ENCODE data around the gene ADGRD1. TPM values are rescaled to one million over a fixed set of nuclear protein-coding genes. Genes with fewer than 3 reads are reported as not detected.

The ADGRD1 gene
- total and polyA plus RNA-seq, 12 donors = 0.87 to 6.0 (median 1.6) TPM

- Histone ChIP-seq H3K36me3 (replicated peaks in 1 of 2) (no peaks in the 10 kb centered on the region), H3K4me3 (no peak overlapping the region), H3K27ac (no peak overlapping the region), H3K4me1 (replicated peaks in 1 of 2) (no peaks in the 10 kb centered on the region), H3K9me3 (replicated peaks in 1 of 3) (no peaks in the 10 kb centered on the region), H3K27me3 (no peaks in the 10 kb centered on the region)
- intact Hi-C loops (cut with DNase I) = no loop called here
- WGBS, 4 donors = 60 to 84% (median 66%) methylated on average over 12 to 21 of the region's 21 CpGs
- peak in 2 of 7 donors; percentile 5 to 23 for DNase-seq
- no peak for TF ChIP-seq POLR2A (IDR thresholded peaks at IDR 0.05)
- TF ChIP-seq, protein P1, sequence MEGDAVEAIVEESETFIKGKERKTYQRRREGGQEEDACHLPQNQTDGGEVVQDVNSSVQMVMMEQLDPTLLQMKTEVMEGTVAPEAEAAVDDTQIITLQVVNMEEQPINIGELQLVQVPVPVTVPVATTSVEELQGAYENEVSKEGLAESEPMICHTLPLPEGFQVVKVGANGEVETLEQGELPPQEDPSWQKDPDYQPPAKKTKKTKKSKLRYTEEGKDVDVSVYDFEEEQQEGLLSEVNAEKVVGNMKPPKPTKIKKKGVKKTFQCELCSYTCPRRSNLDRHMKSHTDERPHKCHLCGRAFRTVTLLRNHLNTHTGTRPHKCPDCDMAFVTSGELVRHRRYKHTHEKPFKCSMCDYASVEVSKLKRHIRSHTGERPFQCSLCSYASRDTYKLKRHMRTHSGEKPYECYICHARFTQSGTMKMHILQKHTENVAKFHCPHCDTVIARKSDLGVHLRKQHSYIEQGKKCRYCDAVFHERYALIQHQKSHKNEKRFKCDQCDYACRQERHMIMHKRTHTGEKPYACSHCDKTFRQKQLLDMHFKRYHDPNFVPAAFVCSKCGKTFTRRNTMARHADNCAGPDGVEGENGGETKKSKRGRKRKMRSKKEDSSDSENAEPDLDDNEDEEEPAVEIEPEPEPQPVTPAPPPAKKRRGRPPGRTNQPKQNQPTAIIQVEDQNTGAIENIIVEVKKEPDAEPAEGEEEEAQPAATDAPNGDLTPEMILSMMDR (IDR thresholded peaks at IDR 0.05) = no peak
These were observed 139.3 kb downstream of the ADGRD1 start for GRCh38 chr12:131092901-131093603.

GRCh38 chr12:131093604-131093955, 139.9 kb downstream of the ADGRD1 start:
- H3K4me3 ChIP-seq = no peak overlapping the region
- no peak overlapping the region for H3K27ac ChIP-seq
- peak in 2 of 7 donors; percentile 3 to 36 for DNase-seq
- H3K27me3 ChIP-seq = no peaks in the 10 kb centered on the region
- TF ChIP-seq POLR2A (IDR thresholded peaks at IDR 0.05) = no peak
- TF ChIP-seq, protein P1 (IDR thresholded peaks at IDR 0.05) = no peak
- intact Hi-C loops (cut with DNase I) = no loop called here
- no peaks in the 10 kb centered on the region for H3K4me1 ChIP-seq (replicated peaks in 1 of 2)
- no peaks in the 10 kb centered on the region for H3K36me3 ChIP-seq (replicated peaks in 1 of 2)
- H3K9me3 ChIP-seq (replicated peaks in 1 of 3) = no peaks in the 10 kb centered on the region
- WGBS, 4 donors = 0 to 83% (median 69%) methylated on average over 1 to 5 of the region's 5 CpGs

GRCh38 chr12:131093971-131094830, 140.5 kb downstream of the ADGRD1 start:
- intact Hi-C loops (cut with DNase I) = no loop called here
- no peak overlapping the region for H3K27ac ChIP-seq
- TF ChIP-seq, protein P1 (IDR thresholded peaks at IDR 0.05) = no peak
- no peak for TF ChIP-seq POLR2A (IDR thresholded peaks at IDR 0.05)

More at GRCh38 chr12:131093971-131094830, 140.5 kb downstream of the ADGRD1 start:
- Histone ChIP-seq H3K27me3 (no peaks in the 10 kb centered on the region), H3K4me1 (replicated peaks in 1 of 2) (no peaks in the 10 kb centered on the region), H3K4me3 (no peak overlapping the region), H3K36me3 (replicated peaks in 1 of 2) (no peaks in the 10 kb centered on the region), H3K9me3 (replicated peaks in 1 of 3) (no peaks in the 10 kb centered on the region)
- 79 to 87% (median 83%) methylated on average over 7 to 11 of the region's 11 CpGs for WGBS, 4 donors
- peak in 2 of 7 donors; percentile 1 to 30 for DNase-seq
